ENCODE measurements around the gene LCORL. TPM values are rescaled to one million over a fixed set of nuclear protein-coding genes. Genes with fewer than 3 reads are reported as not detected.

The LCORL gene
- total and polyA plus RNA-seq, 12 donors: 2.6 to 28.8 (median 16.2) TPM

GRCh38 chr4:17884511-17884910 lies 137.0 kb downstream of the LCORL start:
- Histone ChIP-seq H3K36me3 (replicated peaks in 1 of 2) (no peaks in the 10 kb centered on the region), H3K27ac (no peak overlapping the region), H3K4me3 (no peak overlapping the region), H3K27me3 (no peaks in the 10 kb centered on the region), H3K9me3 (replicated peaks in 1 of 3) (no peaks in the 10 kb centered on the region), H3K4me1 (replicated peaks in 1 of 2) (no peaks in the 10 kb centered on the region)
- WGBS, 4 donors: 92 to 96% (median 94%) methylated on average over 2 of the region's 2 CpGs
- intact Hi-C loops (cut with DNase I): no loop called here
- DNase-seq: no peak
- TF ChIP-seq POLR2A (IDR thresholded peaks at IDR 0.05): no peak
- TF ChIP-seq, protein P1, sequence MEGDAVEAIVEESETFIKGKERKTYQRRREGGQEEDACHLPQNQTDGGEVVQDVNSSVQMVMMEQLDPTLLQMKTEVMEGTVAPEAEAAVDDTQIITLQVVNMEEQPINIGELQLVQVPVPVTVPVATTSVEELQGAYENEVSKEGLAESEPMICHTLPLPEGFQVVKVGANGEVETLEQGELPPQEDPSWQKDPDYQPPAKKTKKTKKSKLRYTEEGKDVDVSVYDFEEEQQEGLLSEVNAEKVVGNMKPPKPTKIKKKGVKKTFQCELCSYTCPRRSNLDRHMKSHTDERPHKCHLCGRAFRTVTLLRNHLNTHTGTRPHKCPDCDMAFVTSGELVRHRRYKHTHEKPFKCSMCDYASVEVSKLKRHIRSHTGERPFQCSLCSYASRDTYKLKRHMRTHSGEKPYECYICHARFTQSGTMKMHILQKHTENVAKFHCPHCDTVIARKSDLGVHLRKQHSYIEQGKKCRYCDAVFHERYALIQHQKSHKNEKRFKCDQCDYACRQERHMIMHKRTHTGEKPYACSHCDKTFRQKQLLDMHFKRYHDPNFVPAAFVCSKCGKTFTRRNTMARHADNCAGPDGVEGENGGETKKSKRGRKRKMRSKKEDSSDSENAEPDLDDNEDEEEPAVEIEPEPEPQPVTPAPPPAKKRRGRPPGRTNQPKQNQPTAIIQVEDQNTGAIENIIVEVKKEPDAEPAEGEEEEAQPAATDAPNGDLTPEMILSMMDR (IDR thresholded peaks at IDR 0.05): no peak

- intact Hi-C loops (cut with DNase I): no loop called here
- H3K4me3 ChIP-seq: no peak overlapping the region
- 95 to 99% (median 96%) methylated on average over 2 of the region's 2 CpGs for WGBS, 4 donors
- H3K27ac ChIP-seq: no peak overlapping the region
- H3K4me1 ChIP-seq (replicated peaks in 1 of 2): no peaks in the 10 kb centered on the region
- H3K27me3 ChIP-seq: no peaks in the 10 kb centered on the region
- H3K36me3 ChIP-seq (replicated peaks in 1 of 2): no peaks in the 10 kb centered on the region
- no peaks in the 10 kb centered on the region for H3K9me3 ChIP-seq (replicated peaks in 1 of 3)
- no peak for DNase-seq
- TF ChIP-seq POLR2A (IDR thresholded peaks at IDR 0.05): no peak
- TF ChIP-seq, protein P1 (IDR thresholded peaks at IDR 0.05): no peak
These were observed 137.5 kb downstream of the LCORL start for GRCh38 chr4:17884063-17884462.

GRCh38 chr4:17877661-17878060 lies 143.9 kb downstream of the LCORL start:
- WGBS, 4 donors: 86 to 94% (median 91%) methylated on average over 5 of the region's 5 CpGs
- TF ChIP-seq POLR2A (IDR thresholded peaks at IDR 0.05): no peak
- TF ChIP-seq, protein P1 (IDR thresholded peaks at IDR 0.05): no peak
- no peaks in the 10 kb centered on the region for H3K27me3 ChIP-seq
- H3K4me3 ChIP-seq: no peak overlapping the region
- no peaks in the 10 kb centered on the region for H3K4me1 ChIP-seq (replicated peaks in 1 of 2)
- no peak for DNase-seq
- intact Hi-C loops (cut with DNase I): no loop called here
- no peak overlapping the region for H3K27ac ChIP-seq
- no peaks in the 10 kb centered on the region for H3K9me3 ChIP-seq (replicated peaks in 1 of 3)
- no peaks in the 10 kb centered on the region for H3K36me3 ChIP-seq (replicated peaks in 1 of 2)

DNA sequence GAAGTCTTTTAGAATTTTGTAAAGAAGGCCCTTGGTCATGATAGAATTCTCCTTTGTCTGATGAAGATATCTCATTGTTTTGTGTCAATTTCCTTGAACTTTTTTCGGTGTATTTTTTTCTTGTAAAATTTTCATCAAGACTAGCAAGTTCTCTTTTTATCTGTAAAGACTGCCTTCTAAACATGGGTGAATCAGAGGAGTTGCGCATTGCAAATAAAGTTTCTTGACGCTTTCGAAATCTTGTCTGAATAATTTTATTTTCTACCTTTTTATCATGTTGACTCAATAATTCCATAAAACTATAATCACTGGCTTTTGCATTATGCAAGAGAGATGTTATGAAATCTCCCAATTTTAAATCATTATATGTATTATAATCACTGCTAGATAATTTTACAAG lies 144.6 kb downstream of the LCORL start:
- TF ChIP-seq POLR2A (IDR thresholded peaks at IDR 0.05): no peak
- TF ChIP-seq, protein P1 (IDR thresholded peaks at IDR 0.05): no peak
- 97 to 99% (median 98%) methylated on average over 4 of the region's 4 CpGs for WGBS, 4 donors
- intact Hi-C loops (cut with DNase I): no loop called here
- Histone ChIP-seq H3K4me1 (replicated peaks in 1 of 2) (no peaks in the 10 kb centered on the region), H3K27me3 (no peaks in the 10 kb centered on the region), H3K36me3 (replicated peaks in 1 of 2) (no peaks in the 10 kb centered on the region), H3K4me3 (no peak overlapping the region), H3K27ac (no peak overlapping the region), H3K9me3 (replicated peaks in 1 of 3) (no peaks in the 10 kb centered on the region)
- no peak for DNase-seq
